C4-2B (cell line): ENCODE measurements around the gene TNC.

Experiments used
- ZFX ChIP-seq: fragments of 450-650 bp; IDR thresholded peaks from 2 replicates; pipeline ENCODE4 v1.6.1; 2017
- TF ChIP-seq, protein P1 (sequence below): fragments of 450-650 bp; conservative IDR thresholded peaks from 2 replicates; pipeline ENCODE4 v1.5.1; 2017; ENCODE audit warnings: mild to moderate bottlenecking

DNA sequence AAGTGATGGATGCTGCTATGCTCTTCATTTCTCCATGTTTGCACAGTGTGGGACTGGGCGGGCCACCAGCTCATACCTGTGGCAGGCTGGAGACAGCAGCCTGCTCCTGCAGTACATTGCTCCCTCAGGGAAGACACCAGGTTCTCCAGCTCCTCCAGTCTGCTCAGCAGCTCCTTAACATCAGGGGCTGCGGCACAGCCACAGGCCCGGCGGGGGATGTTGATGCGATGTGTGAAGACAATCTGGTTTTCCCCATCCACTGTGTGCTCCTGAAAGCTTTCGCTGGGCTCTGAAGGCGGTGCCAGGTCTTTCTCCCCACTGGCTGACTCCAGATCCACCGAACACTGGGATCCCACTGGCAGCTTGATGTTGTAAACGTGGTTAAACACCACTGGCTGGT, 27.5 kb downstream of the TNC start:
- TF ChIP-seq, protein P1, sequence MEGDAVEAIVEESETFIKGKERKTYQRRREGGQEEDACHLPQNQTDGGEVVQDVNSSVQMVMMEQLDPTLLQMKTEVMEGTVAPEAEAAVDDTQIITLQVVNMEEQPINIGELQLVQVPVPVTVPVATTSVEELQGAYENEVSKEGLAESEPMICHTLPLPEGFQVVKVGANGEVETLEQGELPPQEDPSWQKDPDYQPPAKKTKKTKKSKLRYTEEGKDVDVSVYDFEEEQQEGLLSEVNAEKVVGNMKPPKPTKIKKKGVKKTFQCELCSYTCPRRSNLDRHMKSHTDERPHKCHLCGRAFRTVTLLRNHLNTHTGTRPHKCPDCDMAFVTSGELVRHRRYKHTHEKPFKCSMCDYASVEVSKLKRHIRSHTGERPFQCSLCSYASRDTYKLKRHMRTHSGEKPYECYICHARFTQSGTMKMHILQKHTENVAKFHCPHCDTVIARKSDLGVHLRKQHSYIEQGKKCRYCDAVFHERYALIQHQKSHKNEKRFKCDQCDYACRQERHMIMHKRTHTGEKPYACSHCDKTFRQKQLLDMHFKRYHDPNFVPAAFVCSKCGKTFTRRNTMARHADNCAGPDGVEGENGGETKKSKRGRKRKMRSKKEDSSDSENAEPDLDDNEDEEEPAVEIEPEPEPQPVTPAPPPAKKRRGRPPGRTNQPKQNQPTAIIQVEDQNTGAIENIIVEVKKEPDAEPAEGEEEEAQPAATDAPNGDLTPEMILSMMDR, result no peak
- no peak for TF ChIP-seq ZFX
